HG02852 (cell line): ENCODE measurements around the gene FXYD6.

Experiments
- ATAC-seq: cut with Tn5 transposase; IDR thresholded peaks from one replicate; pipeline ENCODE4 v1.9.1; 2021; ENCODE audit warnings: mild to moderate bottlenecking, moderate library complexity; ENCODE audit not compliant: unreplicated experiment

FXYD6 gene

GRCh38 chr11:117852309-117852708 is 24.1 kb downstream of the FXYD6 start:
- no peak for ATAC-seq

DNA sequence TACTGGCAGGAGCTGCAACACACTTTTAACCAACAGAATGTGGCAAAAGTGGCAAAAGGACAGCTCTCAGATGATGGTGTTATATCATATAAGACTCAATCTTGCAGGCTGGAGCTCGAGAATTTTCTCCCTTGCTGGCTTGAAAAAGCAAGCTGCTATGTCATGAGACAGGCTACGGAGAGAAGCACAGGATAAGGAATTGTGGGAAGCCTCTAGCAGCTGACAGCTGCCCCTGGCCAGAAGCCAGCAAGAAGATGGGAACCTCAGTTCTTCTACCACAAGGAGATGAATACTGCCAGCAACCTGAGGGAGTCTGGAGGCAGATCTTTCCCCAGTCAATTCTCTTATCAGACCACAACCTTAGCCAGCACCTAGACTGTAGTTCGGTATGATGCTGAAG is 24.6 kb downstream of the FXYD6 start:
- ATAC-seq = no peak

- no peak for ATAC-seq
Observed at GRCh38 chr11:117851106-117851505, 25.4 kb downstream of the FXYD6 start.

DNA sequence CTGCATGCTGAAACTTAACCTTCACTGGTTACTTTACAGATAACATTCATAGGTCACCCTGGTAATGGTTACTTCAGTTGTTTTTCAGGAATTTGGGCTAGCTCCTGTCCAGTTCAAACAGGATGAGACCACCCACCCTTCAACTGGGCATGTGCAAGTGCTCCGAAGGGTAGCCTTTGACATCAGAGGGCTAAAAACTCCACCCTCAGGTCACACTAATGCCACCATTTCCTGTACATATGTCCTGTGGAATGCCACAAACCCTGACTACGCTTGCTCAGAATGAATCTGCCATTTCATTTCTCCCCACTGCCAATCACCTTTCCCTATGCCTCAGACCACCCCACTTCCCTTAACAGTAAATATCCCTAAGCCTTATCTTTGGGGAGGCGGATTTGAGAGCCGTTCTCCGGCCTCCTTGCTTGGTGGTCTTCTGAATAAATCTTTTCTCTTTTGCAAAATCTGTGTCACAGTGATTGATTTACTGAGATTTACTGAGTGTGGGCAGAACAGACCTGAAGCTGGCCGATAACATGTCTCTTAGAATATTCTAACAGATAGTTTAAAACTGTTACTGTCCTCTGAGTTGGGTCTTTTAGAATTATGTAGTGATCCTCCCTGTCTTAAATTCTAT is 26.6 kb downstream of the FXYD6 start:
- ATAC-seq = no peak

GRCh38 chr11:117843666-117844484 is 32.6 kb downstream of the FXYD6 start:
- no peak for ATAC-seq

DNA sequence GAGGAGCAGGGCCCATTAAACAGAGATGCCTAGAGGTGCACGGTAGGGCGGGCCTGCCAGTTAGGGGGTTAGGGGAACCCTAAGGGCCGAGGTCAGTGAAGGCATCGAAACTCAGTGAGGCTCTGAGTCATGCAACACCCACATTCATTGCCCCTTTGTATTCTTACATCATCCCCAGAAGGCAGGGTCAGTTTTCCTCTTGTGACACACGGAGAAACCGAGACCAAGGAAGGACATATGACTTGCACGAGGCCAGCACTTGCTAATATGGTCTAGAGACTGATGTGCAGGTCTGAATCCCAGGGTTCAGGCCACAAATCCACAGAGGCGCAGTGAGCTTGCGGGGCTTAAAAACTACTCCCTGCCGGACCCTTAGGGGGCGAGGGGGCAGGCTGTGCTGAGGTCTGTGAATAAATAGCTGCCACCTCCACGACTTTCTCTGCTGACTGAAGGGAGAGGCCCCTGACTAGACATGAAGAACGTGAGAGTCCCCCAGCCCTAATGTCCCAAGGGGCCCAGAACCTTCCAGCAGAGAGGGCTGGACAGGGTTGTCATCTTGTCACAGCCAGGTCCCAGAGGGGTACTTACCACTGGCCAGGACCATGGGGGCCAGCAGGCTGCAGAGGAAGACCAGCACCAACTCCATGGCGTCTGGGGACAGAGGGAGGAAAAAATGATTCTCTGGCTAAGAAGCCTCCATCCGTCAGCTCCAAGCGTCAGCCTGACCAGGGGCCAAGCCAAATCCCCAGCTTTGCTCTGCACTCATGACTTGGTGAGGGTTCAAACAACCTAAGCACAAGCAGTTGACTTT is 34.1 kb downstream of the FXYD6 start:
- no peak for ATAC-seq

GRCh38 chr11:117841551-117842031 is 34.9 kb downstream of the FXYD6 start:
- ATAC-seq = no peak

DNA sequence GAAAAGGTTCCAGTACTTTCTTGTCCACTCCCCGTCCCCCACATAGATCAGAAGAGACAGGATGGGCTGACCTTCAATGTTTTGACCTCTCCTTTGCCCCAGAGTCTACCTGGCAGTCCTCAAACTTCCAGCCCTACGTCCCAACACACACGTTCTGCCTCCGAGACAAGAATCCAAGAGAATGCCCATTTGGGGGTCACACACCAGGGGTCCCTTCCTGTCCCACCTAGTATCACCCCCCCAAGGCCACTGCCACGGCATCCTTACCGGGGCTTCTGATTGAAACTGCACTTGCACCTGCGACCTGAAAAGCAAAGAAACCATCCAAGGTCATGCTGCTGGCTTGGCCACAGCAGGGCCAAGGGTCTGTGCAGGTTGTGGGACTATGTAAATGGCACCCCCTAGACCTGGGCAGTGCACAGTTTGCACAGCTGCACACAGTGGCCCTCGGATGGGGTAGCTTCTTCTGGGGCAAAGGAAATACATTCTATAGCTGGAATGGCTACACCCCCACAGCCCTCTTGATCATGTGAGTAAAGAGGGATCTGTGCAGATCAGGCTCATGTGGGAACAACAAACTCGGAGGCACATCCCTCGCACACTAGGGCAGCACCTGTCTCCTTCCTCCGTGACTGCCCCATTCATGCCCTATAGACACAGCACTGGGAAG is 35.4 kb downstream of the FXYD6 start:
- ATAC-seq = no peak

- no peak for ATAC-seq
Observed at GRCh38 chr11:117839936-117840813, 36.3 kb downstream of the FXYD6 start.

GRCh38 chr11:117839380-117839881 is 37.0 kb downstream of the FXYD6 start:
- ATAC-seq = no peak

DNA sequence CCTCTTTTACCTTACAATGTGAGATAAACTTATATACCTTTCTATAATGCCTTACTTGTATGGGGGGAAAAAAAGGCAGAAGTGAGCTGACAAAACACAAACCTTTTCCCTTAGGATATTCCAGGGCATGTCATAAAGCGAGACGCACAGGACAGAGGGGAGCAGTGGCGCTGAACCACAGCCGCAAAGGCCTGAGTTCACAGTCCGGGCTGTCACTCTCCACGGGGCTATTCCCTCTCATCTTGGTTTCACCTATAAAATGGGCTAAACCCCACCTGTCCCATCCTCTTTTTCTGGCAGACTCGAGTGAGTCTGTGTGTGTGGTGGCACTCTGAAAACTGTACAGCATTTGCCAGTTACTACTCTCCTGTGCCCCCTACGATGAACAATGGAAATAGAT is 37.6 kb downstream of the FXYD6 start:
- no peak for ATAC-seq

- no peak for ATAC-seq
Observed at GRCh38 chr11:117837791-117838190, 38.7 kb downstream of the FXYD6 start.

GRCh38 chr11:117837070-117837776 is 39.2 kb downstream of the FXYD6 start:
- no peak for ATAC-seq

DNA sequence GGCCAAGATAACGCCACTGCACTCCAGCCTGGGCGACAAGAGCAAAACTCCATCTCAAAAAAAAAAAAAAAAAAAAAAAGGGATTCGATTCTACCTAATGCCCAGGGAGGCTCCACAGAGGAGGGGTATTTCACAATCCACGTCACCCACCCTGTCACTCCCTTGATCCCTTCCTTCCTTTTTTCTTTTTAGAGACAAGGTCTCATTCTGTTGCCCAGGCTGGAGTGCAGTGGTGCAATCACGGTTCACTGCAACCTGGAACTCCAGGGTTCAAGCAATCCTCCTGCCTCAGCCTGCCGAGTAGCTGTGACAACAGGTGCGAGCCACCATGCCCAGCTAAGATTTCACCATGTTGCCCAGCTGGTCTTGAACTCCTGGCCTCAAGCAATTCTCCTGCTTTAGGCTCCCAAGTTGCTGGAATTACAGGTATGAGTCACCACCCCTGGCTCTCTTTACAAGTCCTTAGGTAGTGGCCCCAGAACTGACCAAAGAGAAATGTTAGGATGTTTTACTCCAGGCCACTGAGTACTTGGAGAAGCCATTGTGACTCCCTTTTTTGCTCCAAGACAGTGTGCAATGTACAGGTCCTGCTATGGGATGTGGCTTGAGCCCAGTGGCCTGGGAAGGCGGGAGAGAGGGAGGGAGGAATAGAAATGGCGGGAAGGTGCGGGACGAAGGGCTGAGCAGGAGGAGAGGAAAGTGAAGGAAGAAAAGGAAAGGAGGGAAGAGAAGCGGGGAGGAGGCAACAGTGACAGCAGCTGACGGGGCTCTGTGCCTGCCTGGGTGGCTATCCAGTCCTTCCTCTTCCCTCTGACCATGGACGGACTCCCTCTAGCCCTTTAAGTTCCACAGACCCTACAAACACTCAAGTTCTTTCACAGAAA is 40.1 kb downstream of the FXYD6 start:
- no peak for ATAC-seq

- no peak for ATAC-seq
Observed at GRCh38 chr11:117835576-117835975, 40.9 kb downstream of the FXYD6 start.

GRCh38 chr11:117834838-117835443 is 41.5 kb downstream of the FXYD6 start:
- ATAC-seq = no peak

GRCh38 chr11:117834068-117834810 is 42.2 kb downstream of the FXYD6 start:
- no peak for ATAC-seq
